OCI-LY7 (cell line): ENCODE measurements around the gene PRELP.

ENCODE experiments used
- CTCF ChIP-seq: fragments of 200-600 bp; sonication (generic); conservative IDR thresholded peaks from 2 replicates; pipeline ENCODE4 v1.5.1; 2014; ENCODE audit warnings: mild to moderate bottlenecking, antibody characterized with exemption, low read length, moderate library complexity, mixed read lengths
- EZH2phosphoT487 ChIP-seq: fragments of 200-600 bp; sonication (generic); IDR thresholded peaks from 2 replicates; pipeline ENCODE4 v1.6.1; 2018; ENCODE audit warnings: low read depth, borderline replicate concordance, mild to moderate bottlenecking, mixed run types, antibody characterized with exemption, low read length, moderate library complexity, mixed read lengths

- TF ChIP-seq CTCF (no peak), EZH2phosphoT487 (no peak)
These were observed 51.0 kb downstream of the PRELP start for GRCh38 chr1:203526572-203526971.
